Measurements from ENCODE around the gene LTBP2.

LTBP2 gene

GRCh38 chr14:74612350-74613021, 449 bp upstream of the LTBP2 start:
- DNase-seq (ENCODE audit: low read depth), result peak; percentile 78

- peak; percentile 45 for DNase-seq (ENCODE audit: low read depth)
Observed at GRCh38 chr14:74610866-74611649, 979 bp downstream of the LTBP2 start.

DNA sequence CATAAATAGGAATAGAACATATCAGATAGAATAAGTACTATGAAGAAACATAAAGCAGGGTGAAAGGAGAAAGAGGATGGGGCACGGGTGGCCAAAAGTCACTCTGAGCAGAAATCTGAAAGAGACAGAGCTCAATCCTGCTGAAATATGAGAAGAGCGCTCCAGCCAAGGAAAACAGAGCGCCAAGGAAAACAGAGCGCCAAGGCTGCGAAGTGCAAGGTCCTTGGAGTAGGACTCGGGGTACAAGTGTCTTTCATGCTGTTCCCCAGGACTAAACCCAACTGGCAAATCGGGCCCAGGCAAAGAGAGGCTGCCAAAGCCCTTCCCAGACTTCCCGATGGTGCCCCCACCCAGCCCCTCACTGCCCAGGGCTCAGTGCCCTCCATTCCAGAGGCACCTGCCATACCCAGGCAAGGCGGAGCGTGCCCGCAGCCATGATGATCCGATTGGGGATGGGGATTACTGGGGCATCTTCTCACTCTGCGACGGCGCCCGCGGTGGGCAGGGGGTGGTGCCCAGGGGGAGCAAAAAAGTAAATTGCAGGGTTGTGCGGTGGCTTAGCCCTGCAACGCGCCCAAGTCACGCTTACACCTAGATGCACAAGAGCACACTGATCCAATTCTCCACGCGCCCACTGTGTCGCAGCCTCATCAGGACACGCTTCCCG, 1.7 kb downstream of the LTBP2 start:
- no peak for DNase-seq (ENCODE audit: low read depth)

- DNase-seq (ENCODE audit: low read depth), result no peak
Observed at GRCh38 chr14:74609721-74610120, 2.3 kb downstream of the LTBP2 start.

DNA sequence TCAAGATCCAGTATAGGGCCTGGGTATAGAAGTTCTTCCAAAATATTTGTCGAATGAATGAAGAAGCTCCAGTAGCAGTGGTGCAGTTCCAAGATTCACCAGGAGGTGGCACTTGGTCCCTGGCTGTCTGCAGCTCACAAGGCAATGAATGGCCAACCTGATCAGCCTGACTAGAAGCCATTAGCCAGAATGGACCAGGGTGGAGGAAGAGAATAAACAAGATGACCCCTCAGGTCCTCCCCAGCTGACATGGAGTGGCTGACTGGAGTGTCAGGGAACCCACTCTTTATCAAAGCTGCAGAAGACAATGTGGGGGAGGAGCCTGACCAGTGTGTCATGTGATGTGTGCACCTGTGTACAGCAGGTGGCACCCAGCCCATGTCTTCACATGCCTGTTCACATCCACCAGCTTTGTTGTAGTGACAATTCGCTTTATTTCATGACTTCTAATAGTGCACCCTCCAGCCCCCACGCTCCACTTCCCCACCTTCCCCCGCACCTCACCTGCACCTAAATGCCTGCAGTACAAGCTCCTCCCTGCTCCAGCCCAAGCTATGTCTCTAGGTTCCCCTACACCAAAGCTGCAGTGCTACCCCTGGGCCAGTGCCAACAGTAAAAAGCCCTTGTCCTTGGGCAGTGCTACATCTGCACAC, 3.0 kb downstream of the LTBP2 start:
- peak; percentile 87 for DNase-seq (ENCODE audit: low read depth)

GRCh38 chr14:74606727-74607126, 5.3 kb downstream of the LTBP2 start:
- DNase-seq (ENCODE audit: low read depth), result no peak

DNA sequence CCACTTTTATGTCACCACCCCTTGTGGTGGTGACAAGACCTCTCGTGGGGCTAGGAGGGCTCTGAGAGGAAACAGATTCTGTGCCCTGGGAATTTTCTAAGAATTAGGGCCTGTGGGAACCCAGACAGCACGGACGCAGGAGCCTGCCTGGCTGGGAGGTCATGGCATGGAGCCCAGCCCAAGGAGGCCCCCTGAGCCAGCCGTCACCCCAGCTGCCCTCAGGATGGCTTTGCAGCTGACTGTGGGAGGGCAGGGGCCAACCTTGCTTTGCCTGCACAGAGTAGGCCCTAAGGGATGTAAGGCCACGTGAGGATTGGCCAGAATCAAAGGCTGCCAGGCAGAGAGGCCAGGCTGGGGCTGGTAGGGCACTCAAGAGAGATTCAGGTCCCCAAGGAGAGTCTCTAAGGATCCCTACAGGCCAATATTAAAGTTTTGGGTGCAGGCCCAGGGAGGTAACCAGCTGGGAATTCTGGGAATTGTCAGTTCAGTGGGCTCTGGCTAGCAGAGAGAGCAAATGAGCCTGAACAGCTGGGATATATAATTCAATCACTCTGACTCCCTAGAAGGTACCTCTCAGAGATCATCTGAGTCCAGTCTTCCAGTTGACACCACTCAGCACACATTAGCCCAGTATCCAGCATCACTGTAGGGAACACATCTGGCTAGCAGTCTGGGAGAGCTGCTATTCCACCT, 6.4 kb downstream of the LTBP2 start:
- no peak for DNase-seq (ENCODE audit: low read depth)

GRCh38 chr14:74604911-74605310, 7.1 kb downstream of the LTBP2 start:
- peak; percentile 76 for DNase-seq (ENCODE audit: low read depth)

DNA sequence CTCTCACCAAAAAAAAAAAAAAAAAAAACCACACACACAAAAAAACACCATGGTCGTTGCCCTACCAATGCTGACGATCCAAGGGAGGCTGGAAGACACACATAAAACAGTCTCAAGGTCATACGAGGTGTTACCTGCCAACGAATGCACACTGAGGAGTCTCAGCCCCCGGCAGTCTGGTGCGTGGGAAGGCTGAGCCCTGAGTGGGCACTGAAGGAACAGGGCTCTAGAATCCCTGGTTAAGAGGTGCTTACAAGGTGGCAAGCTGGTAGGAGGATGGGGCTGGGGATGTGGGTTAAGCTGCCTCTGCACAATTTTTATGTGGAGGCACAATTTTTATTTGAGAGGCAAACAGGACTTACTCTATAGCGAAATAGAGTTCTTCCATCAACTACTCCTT, 7.9 kb downstream of the LTBP2 start:
- DNase-seq (ENCODE audit: low read depth), result no peak

DNA sequence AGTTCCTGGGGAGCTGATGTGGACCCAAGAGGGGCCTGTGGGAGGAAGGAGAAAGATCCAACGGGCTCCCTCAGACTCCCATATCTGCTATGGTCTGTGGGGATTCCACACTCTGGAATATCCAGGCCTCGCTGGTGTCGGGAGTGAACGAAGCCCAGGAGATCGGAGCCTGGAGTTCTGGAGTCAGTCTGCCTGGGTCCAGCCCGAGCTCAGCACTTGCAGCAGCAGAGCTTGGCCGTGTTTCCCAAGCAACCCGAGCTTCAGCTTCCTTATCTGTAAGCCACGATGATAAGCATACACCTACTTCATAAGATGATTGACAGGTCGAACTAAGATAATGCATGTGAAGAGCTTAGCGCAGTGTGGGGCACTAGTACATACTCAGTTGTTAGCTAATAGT, 10.1 kb downstream of the LTBP2 start:
- no peak for DNase-seq (ENCODE audit: low read depth)

DNA sequence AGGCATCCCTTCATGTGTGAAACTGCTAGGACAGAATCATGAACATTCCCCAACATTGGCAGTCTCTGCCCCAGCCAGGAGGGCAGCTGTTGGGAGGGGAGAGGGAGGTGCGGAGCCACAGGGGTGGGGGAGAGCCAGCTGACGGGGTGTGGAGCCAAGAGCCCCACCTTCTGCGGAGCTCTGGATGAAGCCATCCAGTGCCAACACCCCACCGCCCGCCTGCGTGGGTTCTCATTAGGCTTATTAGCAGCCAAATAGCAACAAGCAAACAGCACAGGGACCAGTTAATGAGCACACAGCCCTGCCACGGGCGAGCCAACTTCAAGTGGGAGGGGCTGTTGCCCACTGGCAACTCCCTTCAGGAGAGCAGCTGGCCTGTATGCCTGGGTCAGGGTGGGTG, 12.1 kb downstream of the LTBP2 start:
- no peak for DNase-seq (ENCODE audit: low read depth)

DNA sequence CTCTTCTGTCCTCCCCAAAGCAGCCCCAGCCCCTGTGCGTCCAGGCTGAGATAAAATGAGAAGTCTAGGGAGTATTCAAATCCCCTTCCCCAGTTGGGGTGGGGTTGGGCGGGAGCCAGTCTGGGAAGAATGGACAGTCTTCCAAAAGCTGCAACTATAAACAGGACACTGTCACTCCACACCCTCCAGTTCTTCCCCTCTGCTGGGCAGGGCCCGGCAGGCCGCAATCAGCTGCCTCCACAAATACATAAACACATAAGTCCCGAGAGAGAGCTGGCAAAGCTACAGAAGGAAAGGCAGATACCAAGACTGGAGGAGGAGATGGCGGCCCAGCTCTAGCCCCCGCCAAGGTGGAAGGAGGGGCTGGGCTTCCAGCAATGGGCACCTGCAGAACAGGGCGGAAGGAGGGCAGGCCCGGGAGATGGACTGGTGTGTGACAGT, 12.7 kb downstream of the LTBP2 start:
- no peak for DNase-seq (ENCODE audit: low read depth)

DNA sequence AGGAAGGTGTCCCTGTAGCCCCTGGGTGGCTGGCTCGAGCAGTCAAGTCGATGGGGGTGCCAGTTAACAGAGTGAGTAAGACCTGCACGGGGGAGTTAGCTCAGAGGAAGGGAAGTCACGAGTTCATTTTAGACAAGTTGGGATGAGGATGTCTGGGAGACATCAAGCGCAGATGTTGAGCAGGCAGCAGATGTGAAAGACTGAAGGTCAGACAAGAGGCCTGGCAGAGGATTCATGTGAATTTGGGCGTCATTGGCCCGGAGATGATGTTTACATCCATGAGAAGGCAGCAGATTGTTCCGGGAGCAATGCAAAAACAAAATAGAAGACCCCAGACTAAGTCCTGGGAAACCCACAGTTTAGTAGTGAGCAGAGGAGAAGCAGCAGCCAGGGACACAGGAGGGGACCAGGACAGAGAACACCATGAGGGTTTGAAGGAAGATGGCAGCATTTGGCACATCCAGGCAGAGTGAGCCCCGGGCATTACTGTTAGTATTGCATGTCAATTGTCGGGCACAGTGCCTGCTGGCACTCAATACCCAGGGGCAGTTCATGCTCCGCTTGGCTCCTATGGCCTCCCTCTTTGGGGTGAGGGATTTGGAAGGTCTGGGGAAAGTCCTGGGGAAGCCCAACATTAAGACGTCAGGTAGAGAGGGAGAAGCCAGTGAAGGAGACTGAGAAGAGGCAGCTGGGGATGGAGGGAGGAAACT, 15.1 kb downstream of the LTBP2 start:
- DNase-seq (ENCODE audit: low read depth), result peak; percentile 68

DNA sequence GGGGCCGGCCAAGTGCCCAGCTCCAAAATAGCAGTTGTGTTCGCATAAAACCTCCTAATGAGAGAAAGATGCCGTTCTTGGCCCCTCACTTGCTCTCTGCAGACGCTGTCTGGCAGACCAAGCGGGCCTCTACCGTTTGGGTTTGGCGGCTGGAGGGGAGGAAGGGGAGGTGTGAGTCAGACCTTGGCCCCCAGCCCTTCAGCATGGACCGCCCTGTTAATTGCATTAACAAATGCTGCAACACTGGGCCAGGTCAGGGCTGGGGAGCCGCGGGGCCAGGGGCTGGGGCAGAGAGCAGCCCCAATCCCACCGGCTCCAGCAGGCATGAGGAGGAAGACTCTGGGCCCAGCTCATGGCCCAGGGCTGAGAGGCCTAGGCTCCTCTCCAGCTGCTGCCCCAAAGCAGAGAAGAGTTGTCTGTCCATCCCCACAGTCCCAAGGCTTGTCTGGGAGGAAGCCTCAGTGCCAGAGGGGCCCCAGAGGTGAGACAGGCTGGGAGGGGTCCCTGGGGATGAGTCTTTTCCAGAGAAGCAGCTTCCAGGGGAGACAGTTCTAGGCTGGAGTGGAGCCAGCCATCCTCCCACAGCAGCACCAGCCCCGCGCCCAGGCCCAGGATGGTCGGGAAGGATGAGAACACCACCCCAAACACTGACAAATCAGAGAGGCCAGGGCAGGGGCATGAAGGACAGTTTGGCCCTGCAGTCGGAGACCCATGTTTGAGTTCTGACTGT, 16.9 kb downstream of the LTBP2 start:
- peak; percentile 73 for DNase-seq (ENCODE audit: low read depth)

DNA sequence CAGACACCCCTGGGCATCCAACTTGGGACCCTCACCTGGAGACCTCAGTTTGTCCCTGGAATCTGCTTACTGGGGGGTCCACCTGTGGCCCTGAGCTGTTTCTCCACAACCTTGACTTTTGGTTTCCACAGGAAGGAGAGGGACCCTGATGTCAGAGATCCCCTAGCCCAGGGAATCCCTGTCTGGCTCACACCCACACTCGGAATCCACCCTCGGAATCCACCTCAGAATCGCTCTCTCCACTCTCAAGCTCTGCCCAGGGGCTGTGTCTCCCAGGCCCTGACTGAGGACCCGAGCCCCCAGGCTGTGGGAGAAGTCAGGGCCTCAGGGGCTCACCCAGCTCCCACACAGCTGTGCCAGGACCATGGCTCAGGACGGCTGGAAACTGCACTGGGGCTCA, 17.4 kb downstream of the LTBP2 start:
- no peak for DNase-seq (ENCODE audit: low read depth)

DNA sequence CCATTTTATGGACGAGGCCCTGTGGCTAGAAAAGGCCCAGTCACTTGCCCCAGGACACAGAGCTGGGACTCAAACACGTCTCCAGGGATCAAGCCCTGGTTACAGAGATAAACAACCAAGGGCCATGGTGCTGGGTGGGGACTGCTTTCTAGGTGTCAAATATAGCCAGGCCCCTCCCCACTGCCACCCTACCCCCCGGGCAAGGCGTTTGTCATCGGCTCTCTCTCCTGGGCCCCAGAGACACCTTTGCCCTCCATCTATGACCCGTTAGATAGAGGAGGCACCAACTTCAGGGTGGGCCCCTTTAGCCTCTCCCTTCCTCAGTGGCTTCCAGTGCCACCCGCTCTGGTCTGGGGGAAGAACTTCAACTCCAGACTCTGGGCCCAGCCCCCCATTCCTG, 18.0 kb downstream of the LTBP2 start:
- no peak for DNase-seq (ENCODE audit: low read depth)

GRCh38 chr14:74593241-74593953, 18.6 kb downstream of the LTBP2 start:
- peak; percentile 46 for DNase-seq (ENCODE audit: low read depth)

- DNase-seq (ENCODE audit: low read depth), result no peak
Observed at GRCh38 chr14:74592476-74593201, 19.4 kb downstream of the LTBP2 start.

- peak; percentile 74 for DNase-seq (ENCODE audit: low read depth)
Observed at GRCh38 chr14:74591899-74592298, 20.1 kb downstream of the LTBP2 start.

All from EH (cell line).